ENCODE data around the gene CLIP2.
A peak's percentile ranks its signal among the peaks of the same experiment; 100 is the strongest.
"Not testable (repeated sequence)": the region's sequence is repeated elsewhere in the genome, so short reads cannot be mapped to it uniquely, and the experiment has no call there.

Gene CLIP2

DNA sequence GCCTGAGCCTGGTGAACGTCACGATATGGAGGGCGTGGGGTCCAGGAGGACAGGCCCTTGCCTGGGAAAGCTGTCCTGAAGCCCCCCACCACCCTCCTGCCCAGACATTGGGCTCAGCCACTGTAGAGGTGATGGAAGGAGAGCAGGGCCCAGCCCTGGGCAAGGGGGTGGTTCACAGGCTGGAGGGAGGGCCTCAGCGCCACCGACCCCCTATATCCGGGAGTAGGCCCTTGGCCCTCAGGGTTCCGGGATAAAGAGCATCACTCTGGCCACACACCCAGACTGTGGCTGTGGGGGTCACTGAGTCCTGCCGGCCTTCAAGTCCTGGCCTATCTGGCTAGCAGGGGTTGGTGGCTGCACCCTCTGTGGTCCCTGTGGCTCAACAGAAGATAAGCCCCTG lies 109.2 kb downstream of the CLIP2 start:
- H3K27me3 ChIP-seq, result no peaks in the 10 kb centered on the region
- H3K4me1 ChIP-seq, result no peaks in the 10 kb centered on the region
- H3K4me3 ChIP-seq (ENCODE audit: low read depth, low read length), result no peak overlapping the region
- no peak for DNase-seq
- H3K9me3 ChIP-seq, result no peaks in the 10 kb centered on the region
- TF ChIP-seq, protein P1, sequence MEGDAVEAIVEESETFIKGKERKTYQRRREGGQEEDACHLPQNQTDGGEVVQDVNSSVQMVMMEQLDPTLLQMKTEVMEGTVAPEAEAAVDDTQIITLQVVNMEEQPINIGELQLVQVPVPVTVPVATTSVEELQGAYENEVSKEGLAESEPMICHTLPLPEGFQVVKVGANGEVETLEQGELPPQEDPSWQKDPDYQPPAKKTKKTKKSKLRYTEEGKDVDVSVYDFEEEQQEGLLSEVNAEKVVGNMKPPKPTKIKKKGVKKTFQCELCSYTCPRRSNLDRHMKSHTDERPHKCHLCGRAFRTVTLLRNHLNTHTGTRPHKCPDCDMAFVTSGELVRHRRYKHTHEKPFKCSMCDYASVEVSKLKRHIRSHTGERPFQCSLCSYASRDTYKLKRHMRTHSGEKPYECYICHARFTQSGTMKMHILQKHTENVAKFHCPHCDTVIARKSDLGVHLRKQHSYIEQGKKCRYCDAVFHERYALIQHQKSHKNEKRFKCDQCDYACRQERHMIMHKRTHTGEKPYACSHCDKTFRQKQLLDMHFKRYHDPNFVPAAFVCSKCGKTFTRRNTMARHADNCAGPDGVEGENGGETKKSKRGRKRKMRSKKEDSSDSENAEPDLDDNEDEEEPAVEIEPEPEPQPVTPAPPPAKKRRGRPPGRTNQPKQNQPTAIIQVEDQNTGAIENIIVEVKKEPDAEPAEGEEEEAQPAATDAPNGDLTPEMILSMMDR (IDR thresholded peaks at IDR 0.05; ENCODE audit: low read depth, low read length), result no peak
- H3K36me3 ChIP-seq, result no peaks in the 10 kb centered on the region

DNA sequence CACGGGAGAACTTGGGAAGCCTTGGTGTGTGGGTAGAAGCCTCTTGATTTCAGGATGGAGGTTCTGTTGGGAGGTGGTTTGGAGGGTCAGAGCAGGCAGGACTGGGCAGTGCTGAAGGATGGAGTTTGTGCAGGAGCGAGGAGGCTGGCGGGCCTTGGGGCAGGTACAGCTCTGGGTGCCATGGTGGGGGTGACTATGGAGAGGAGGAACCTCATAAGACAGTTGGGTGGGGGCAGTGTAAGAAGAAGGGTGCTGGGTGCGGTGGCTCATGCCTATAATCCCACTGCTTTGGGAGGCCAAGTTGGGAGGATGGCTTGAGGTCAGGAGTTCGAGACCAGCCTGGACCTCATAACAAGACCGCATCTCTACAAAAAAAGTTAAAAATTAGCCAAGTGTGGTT lies 109.8 kb downstream of the CLIP2 start:
- Histone ChIP-seq H3K4me1 (no peaks in the 10 kb centered on the region), H3K9me3 (no peaks in the 10 kb centered on the region), H3K36me3 (no peaks in the 10 kb centered on the region), H3K4me3 (ENCODE audit: low read depth, low read length) (no peak overlapping the region), H3K27me3 (no peaks in the 10 kb centered on the region)
- DNase-seq, result no peak
- TF ChIP-seq, protein P1 (IDR thresholded peaks at IDR 0.05; ENCODE audit: low read depth, low read length), result no peak

DNA sequence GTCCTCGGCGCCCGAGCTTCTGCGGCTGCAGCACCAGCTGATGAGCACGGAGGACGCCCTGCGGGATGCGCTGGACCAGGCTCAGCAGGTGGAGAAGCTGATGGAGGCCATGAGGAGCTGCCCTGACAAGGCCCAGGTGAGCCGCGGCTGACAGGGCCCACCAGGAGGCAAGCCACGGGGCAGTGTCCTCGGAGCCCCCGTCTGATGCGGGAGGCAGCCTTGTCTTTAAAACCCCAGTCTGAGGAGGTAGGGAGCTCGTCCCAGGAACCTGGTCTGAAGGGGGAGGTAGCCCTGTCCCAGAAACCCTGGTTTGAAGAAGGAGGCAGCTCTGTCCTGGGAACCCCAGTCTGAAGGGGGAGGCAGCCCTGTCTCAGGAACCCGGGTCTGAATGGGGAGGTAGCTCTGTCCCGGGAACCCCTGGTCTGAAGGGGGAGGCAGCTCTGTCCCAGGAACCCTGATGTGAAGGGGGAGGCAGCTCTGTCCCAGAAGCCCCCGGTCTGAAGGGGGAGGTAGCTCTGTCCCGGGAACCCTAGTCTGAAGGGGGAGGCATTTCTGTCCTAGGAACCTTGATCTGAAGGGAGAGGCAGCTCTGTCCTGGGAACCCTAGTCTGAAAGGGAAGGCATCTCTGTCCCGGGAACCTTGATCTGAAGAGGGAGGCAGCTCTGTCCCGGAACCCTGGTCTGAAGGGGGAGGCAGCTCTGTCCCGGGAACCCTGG lies 111.4 kb downstream of the CLIP2 start:
- H3K36me3 ChIP-seq, result no peaks in the 10 kb centered on the region

DNA sequence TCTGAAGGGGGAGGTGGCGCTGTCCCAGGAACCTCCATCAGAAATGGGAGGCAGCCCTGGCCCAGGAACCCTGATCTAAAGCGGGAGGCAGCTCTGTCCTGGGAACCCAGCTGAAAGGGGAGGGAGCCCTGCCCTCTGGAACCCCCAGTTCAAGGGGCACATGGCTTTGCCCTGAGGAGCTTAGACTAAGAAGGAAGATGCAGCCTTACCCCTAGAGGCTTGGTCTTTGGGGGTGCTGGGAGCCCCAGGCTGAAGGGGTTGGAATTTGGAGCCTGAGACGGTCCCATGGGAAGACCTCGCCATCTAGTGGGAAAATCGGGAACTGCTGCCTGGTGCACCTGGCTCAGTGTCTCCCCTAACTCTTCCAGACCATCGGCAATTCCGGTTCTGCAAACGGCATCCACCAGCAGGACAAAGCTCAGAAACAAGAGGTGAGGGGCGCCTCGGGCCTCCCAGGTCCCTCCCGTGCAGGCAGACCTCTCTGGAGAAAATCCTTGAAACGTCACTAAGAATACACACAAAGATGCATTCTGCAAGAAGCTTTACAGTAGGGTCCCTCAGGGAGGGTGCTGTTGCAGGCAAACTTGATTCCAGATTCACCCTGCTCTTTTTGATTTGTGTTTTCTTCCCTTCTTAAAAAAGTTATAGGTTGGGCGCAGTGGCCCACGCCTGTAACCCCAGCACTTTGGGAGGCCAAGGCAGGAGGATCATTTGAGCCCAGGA lies 112.1 kb downstream of the CLIP2 start:
- Histone ChIP-seq H3K36me3 (no peaks in the 10 kb centered on the region), H3K27me3 (0 out of 2 replicates have a peak, but pooled peaks cover 2% of the 10 kb centered on the region), H3K4me1 (no peaks in the 10 kb centered on the region), H3K9me3 (no peaks in the 10 kb centered on the region), H3K4me3 (ENCODE audit: low read depth, low read length) (no peak overlapping the region)
- peak; percentile 77 for DNase-seq
- TF ChIP-seq, protein P1 (IDR thresholded peaks at IDR 0.05; ENCODE audit: low read depth, low read length), result peak; percentile 99

More for the DNA sequence above, 111.4 kb downstream of the CLIP2 start:
- TF ChIP-seq, protein P1 (IDR thresholded peaks at IDR 0.05; ENCODE audit: low read depth, low read length), result no peak
- Histone ChIP-seq H3K9me3 (no peaks in the 10 kb centered on the region), H3K4me1 (no peaks in the 10 kb centered on the region), H3K27me3 (no peaks in the 10 kb centered on the region), H3K4me3 (ENCODE audit: low read depth, low read length) (no peak overlapping the region)
- no peak for DNase-seq

DNA sequence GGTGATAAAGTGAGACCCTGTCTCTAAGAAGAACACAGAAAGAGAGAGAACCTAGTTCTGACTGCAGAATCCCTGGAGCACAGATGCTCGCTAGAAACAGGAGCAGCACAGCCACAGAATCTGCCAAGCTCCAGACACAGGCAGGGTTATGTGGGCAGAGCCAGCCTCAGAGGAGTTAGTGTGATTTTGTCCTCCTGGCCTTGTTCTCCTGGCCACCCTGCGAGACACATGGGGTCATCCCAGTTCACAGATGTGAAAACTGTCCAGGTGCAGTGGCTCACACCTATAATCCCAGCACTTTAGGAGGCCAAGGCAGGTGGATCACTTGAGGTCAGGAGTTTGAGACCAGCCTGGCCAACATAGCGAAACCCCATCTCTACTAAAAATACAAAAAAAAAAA lies 113.5 kb downstream of the CLIP2 start:
- not testable (repeated sequence) for H3K4me1 ChIP-seq, H3K36me3 ChIP-seq, H3K27me3 ChIP-seq

DNA sequence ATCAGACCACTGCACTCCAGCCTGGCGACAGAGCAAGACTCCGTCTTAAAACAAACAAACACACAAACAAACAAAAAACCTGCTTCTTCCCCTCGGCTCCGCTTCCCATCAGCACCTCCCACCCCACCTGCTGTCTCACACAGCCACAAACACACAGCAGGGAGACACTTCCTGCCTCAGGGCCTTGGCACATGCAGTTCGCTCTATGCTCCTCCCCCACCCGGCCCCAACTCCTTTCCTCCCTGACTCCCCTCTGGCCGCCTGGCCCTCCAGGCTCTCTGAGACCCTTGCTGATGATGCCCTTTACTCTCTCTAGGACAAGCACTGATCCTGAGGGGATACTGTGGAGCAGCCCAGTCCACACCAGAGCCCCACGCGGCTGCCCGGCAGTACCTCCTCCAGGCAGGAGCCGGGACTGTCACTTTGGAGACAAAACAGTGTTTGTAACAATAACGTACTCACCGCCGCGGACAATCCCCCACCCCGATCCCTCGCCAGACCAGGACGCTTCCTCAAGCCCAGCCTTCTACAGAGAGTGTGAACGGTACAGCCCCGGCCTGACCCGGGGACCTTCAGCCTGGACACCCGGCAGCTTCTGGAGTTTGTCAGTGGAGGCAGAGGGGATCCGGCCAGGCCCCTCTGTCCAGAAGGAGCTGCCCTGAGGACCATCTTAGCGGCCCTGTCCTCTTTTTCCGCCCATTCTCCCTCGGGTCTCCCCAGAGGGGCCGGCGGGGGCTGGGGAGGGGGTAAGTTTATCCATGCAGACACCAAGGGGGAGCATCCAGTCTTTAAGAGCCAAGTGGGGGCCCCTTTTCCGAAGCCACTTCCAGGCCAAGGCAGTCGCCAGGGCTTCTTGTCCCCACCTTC lies 114.5 kb downstream of the CLIP2 start:
- no peaks in the 10 kb centered on the region for H3K9me3 ChIP-seq
- TF ChIP-seq, protein P1 (IDR thresholded peaks at IDR 0.05; ENCODE audit: low read depth, low read length), result no peak
- DNase-seq, result no peak
- no peaks in the 10 kb centered on the region for H3K4me1 ChIP-seq
- H3K27me3 ChIP-seq, result 0 out of 2 replicates have a peak, but pooled peaks cover 2% of the 10 kb centered on the region
- no peaks in the 10 kb centered on the region for H3K36me3 ChIP-seq
- no peak overlapping the region for H3K4me3 ChIP-seq (ENCODE audit: low read depth, low read length)

More for the DNA sequence above, 113.5 kb downstream of the CLIP2 start:
- H3K4me3 ChIP-seq (ENCODE audit: low read depth, low read length); H3K9me3 ChIP-seq; DNase-seq: not testable (repeated sequence)
